NCI-H1092 treated with DMSO at 0.1 percent for 48 hours (cell line): Measurements from ENCODE around the gene SH3RF1.
"Not testable (repeated sequence)": the region's sequence is repeated elsewhere in the genome, so short reads cannot be mapped to it uniquely, and the experiment has no call there.

ENCODE experiments used
- DNase-seq: peaks from one replicate; lab custom pipeline; 2025; lab: John Stamatoyannopoulos, UW

The SH3RF1 gene

GRCh38 chr4:169200361-169201030 is 70.3 kb downstream of the SH3RF1 start:
- no peak for DNase-seq

DNA sequence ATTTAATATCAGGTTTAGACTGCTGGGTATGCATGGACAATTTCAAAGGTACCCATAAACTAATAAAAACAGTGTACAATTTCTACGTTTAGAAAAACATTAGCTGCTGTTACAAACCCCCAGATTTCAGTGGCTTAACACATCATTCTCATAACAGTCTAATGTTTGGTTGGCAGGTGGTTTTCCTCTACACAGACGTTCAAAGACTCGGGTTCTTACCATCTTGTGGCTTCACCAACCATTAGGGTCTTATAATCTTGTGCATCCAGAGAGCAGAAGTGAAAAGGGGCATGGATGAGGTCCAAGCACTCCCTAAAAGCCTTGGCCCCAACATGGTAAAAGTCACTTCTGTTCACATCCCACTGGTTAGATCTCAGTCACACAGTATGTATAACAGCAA is 71.6 kb downstream of the SH3RF1 start:
- DNase-seq = no peak

DNA sequence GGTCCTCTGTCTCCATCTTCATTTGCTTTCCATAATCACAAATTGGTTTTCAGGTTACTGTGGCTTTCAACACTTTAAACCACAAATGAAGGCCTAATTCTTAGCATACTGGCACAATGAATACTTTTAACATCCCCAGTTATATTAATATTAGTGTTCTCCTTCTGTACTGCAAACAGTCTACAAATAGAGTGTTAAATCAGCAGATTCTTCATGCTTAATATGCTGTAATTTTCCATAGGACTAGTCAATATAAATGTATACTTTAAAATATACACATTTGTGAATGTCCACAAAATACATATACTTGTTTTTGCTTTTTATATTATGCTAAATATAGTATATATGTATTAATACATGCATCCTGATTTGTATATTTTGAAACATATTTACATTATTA is 72.6 kb downstream of the SH3RF1 start:
- DNase-seq = no peak

DNA sequence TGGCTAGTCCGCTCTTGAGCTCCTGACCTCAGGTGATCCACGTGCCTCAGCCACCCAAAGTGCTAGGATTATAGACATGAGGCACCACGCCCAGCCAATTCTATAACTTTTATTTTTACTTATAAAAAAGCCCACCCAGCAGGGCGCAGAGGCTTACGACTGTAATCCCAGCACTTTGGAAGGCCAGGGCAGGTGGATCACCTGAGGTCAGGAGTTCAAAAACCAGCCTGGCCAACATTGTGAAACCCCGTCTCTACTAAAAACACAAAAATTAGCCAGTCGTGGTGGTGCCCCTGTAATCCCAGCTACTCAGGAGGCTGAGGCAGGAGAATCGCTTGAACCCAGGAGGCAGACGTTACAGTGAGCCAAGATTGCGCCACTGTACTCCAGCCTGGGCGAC is 73.5 kb downstream of the SH3RF1 start:
- not testable (repeated sequence) for DNase-seq

- DNase-seq = no peak
Measured at GRCh38 chr4:169195032-169195431, 75.7 kb downstream of the SH3RF1 start.

- DNase-seq = not testable (repeated sequence)
Measured at GRCh38 chr4:169189968-169190367, 80.8 kb downstream of the SH3RF1 start.

DNA sequence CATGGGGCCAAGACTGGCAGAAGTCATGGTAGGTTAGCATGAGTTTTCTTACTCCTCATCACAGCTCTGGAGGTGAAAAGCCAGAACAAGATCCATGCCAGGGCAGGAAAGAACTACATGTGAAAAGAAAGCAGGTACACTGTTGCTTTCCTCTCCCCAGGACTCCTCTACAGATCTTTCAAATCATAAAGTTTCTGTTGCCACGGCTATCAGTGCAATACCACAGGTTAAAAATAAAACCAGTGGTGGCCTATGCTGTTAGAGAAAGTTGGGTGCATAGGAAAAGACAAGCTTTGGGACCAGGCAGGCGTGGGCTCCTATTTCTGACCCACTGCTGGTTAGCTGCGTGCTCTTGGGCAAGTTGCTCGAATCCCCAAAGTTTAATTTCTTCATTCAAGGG is 81.4 kb downstream of the SH3RF1 start:
- no peak for DNase-seq

GRCh38 chr4:169188204-169188603 is 82.6 kb downstream of the SH3RF1 start:
- DNase-seq = no peak

DNA sequence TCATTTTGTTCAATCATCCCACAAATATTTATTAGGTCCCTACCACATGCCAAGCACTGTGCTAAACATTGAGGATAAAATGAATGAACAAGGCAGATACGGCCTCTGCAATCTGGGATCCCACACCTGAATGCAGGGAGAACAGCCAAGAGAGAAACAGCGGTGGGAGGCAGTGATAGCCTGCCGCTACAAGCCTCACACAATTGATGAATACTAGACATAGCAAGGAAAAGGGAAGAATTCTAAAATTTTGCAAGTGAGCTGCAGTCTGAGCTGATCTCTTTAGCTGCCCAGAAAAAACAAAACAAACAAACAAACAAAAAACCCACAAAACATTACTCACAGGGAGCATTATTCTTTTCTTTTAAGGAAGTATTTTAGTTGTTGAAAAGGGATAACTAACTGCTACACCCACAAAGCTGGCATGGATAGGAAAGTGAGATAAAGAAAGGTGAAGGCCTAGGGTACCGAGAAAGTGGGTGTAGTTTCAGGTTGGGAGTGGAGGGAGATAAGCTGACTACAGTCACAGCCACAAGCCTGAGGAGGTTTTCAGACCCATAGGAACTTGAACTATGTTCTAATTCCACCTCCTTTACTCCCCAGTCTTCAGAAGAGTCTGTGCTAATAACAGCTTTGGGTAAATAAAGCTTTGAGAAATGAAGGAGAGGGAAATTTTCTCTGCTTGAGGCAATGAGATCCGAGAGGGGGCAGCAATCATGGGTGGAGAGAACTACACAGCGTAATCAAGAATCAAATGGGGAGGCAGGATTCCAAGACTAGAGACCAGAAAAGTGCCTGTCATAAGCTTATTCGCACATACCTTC is 85.4 kb downstream of the SH3RF1 start:
- no peak for DNase-seq

DNA sequence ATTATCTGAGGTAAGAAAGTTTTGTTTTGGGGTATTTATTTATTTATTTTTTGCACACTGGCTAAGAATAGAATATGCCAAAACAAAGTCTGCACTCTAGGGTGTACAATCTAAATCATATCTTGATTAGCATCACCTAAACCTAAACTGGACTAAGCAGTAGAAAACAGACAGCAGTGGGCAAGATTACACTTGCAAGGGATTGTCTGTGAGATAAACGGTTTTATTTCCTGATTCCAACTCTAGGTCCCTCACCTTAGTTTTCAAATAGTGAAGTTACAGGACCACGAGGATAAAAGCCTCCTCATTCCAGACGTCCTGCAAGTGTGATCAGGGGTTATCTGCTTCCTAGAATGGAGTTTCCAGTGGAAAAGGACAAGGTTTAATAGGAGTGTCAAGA is 86.1 kb downstream of the SH3RF1 start:
- no peak for DNase-seq

DNA sequence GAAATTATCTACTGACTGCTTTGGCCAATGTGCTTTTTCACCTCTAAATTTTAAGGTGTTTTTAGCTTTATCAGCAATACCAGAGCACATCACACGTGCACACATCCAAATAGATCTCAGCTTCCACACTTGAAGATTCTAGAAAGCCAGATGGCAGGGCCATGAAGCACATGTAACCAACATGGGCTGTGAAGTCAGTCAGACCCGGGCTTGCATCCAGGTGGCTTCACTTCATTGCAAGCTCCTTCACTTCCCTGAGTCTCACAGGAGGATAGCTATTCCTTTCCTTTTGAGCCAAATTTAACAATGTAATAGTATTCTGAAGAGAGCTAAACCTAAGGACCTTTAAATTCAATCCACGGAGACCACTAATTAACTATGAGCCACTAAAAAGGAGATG is 86.5 kb downstream of the SH3RF1 start:
- no peak for DNase-seq

GRCh38 chr4:169183581-169183980 is 87.2 kb downstream of the SH3RF1 start:
- no peak for DNase-seq

DNA sequence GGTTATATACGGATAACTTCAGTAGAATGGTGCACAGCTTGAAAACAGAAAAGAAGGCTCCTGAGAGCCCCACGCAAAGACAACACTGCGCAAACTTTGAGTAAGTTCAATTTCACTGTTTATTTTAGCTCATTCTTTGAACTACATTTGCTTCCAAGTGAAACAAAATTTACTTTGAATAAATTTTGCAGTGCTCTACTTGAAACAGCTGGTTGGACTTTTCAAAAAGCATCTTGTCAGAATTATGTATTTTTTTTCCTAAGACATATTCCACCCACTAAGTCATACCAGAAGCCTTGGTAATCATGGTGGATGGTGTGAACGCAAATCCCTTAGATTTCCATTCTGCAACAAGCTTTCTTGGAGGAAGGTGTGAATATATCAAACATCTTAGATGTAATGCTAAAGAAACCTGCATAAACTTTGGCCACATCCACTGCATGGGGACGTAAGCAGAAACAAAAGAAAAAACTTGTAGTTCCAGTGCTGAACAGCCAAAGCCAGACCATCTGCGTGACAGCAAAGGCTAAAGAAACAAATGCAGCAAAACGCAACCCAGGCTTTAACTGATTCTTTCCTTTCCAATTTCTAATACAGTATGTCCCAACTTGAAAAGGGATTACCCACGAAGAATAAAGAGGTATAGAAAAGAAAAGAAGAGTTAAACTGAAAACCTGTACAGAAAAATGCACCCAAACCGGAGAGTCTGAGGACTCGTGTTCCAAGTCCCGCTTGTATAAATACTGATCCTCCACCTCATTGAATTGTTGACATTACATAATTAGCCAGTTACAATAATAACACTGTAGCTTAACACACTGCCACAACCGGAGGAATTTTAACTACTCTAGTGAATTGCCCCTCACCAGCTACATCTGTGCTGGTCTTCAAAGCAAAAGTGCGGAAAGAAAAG is 90.9 kb downstream of the SH3RF1 start:
- DNase-seq = no peak

DNA sequence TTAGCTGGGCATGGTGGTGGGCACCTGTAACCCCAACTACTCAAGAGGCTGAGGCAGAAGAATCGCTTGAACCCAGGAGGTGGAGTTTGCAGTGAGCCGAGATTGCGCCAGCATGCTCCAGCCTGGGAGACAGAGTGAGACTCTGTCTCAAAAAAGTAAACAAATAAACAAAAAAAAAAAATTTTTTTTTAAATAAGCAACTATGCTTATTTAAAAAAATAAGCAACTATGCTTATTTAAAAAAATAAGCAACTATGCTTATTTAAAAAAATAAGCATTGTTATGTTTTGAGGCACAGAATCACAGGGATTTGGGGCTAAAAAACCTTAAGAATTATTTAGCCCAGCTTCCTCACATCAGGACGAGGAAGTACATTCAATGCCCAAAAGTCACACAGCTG is 92.7 kb downstream of the SH3RF1 start:
- DNase-seq = not testable (repeated sequence)

DNA sequence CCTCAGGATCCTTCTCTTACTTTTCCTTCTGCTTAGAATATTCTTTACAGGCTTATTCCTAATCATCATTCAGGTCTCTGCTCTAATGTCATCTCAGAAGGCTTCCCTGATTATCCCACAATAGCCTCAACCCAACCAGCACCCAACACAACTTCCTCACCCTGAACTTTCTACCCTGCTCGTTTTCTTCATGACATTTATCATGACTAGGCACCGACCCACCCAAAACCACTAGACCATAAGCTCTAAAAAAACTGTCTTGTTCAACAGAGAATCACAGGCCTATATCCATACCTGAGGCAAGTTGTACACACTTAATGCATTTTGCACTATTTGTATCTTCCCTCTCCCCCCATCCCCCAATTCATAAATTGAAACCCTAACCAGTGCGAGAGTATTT is 95.3 kb downstream of the SH3RF1 start:
- no peak for DNase-seq

DNA sequence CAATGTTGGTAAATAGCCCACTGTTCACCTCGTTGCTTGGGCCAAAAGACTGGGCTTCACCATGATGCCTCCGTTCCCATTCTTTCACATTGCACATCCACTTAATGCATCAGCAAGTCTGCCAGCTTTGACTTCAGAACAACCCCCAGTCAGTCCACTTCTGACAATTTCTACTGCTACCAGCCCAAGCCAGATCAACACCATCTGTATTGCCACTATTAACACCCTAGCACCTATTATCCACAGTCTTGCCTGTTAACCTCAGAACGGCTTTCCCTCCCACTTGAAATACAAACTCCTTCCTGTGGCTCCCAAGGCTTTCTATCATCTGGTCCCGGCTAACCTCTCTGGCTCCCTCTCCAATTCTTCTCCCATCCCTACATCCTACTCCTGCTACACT is 95.7 kb downstream of the SH3RF1 start:
- no peak for DNase-seq

- DNase-seq = no peak
Measured at GRCh38 chr4:169174247-169174646, 96.5 kb downstream of the SH3RF1 start.

DNA sequence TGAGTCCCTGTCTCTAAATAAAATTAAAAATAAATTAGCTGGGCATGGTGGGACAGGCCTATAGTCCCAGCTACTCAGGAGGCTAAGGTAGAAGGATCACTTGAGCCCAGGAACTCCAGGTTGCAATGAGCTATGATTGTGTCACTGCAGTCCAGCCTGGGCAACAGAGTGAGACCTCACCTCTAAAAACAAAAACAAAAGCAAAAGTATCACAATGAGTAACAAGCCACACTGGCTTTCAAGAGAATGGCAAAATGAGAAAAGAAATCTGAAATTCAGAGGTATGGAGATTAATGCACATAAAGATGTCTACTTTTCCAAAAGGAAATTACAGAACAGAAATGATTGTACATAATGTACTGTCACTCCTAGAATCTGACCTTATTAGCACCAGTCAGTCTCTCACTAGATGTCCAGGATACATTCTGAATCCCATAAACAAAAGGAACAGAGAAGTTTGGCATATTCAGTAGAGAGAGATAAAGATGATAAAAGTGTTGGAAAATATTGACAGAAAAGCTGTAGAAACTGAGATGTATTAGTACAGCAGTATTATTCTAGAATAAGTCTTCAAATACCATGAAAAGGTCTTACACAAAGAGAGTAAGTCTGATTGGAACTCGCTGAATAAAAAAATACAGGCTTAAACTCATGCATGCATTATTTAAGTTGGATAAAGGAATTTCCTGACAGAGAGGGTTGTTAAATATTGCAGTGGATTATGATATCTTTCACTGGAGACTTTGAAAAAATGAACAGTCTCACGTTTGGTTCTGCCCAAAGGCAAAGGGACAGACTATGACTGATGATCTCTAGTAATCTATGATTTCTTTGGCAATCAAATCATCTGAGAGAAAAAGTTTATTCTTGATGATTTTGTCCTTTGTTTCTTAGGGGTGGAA is 102.5 kb downstream of the SH3RF1 start:
- no peak for DNase-seq

GRCh38 chr4:169164669-169165415 is 105.9 kb downstream of the SH3RF1 start:
- DNase-seq = no peak

GRCh38 chr4:169163947-169164668 is 106.6 kb downstream of the SH3RF1 start:
- DNase-seq = no peak
